ENCODE data around the gene HDAC8.
A peak's percentile ranks its signal among the peaks of the same experiment; 100 is the strongest.
"Not testable (repeated sequence)": the region's sequence is repeated elsewhere in the genome, so short reads cannot be mapped to it uniquely, and the experiment has no call there.

Gene HDAC8

GRCh38 chrX:72532366-72532765, 40.3 kb downstream of the HDAC8 start:
- DNase-seq (ENCODE audit: low spot score), result no peak

GRCh38 chrX:72526534-72527508, 45.8 kb downstream of the HDAC8 start:
- no peak for DNase-seq (ENCODE audit: low spot score)

- no peak for DNase-seq (ENCODE audit: low spot score)
These were observed 73.9 kb downstream of the HDAC8 start for GRCh38 chrX:72498782-72499181.

GRCh38 chrX:72495046-72495445, 77.6 kb downstream of the HDAC8 start:
- DNase-seq (ENCODE audit: low spot score), result no peak

- no peak for DNase-seq (ENCODE audit: low spot score)
These were observed 80.1 kb downstream of the HDAC8 start for GRCh38 chrX:72492499-72492898.

GRCh38 chrX:72490221-72490620, 82.4 kb downstream of the HDAC8 start:
- not testable (repeated sequence) for DNase-seq (ENCODE audit: low spot score)

GRCh38 chrX:72487661-72488060, 85.0 kb downstream of the HDAC8 start:
- DNase-seq (ENCODE audit: low spot score), result no peak

GRCh38 chrX:72479324-72480274, 93.0 kb downstream of the HDAC8 start:
- DNase-seq (ENCODE audit: low spot score), result no peak

GRCh38 chrX:72478853-72479252, 93.8 kb downstream of the HDAC8 start:
- DNase-seq (ENCODE audit: low spot score), result no peak

GRCh38 chrX:72478351-72478750, 94.3 kb downstream of the HDAC8 start:
- no peak for DNase-seq (ENCODE audit: low spot score)

GRCh38 chrX:72477781-72478181, 94.9 kb downstream of the HDAC8 start:
- peak; percentile 57 for DNase-seq (ENCODE audit: low spot score)

- no peak for DNase-seq (ENCODE audit: low spot score)
These were observed 95.3 kb downstream of the HDAC8 start for GRCh38 chrX:72477376-72477775.

GRCh38 chrX:72475952-72476668, 96.5 kb downstream of the HDAC8 start:
- no peak for DNase-seq (ENCODE audit: low spot score)

- no peak for DNase-seq (ENCODE audit: low spot score)
These were observed 97.3 kb downstream of the HDAC8 start for GRCh38 chrX:72475338-72475737.

GRCh38 chrX:72470532-72471223, 102.0 kb downstream of the HDAC8 start:
- DNase-seq (ENCODE audit: low spot score), result no peak

GRCh38 chrX:72470117-72470516, 102.5 kb downstream of the HDAC8 start:
- no peak for DNase-seq (ENCODE audit: low spot score)

- no peak for DNase-seq (ENCODE audit: low spot score)
These were observed 104.0 kb downstream of the HDAC8 start for GRCh38 chrX:72468607-72469006.

GRCh38 chrX:72467135-72467534, 105.5 kb downstream of the HDAC8 start:
- no peak for DNase-seq (ENCODE audit: low spot score)

GRCh38 chrX:72466493-72466892, 106.2 kb downstream of the HDAC8 start:
- no peak for DNase-seq (ENCODE audit: low spot score)

GRCh38 chrX:72465889-72466288, 106.8 kb downstream of the HDAC8 start:
- DNase-seq (ENCODE audit: low spot score), result no peak

GRCh38 chrX:72461766-72462165, 110.9 kb downstream of the HDAC8 start:
- DNase-seq (ENCODE audit: low spot score), result no peak

Measured in left forelimb (tissue), 1 donor.